ENCODE results near the gene TUBA8.
"Not testable (repeated sequence)": the region's sequence is repeated elsewhere in the genome, so short reads cannot be mapped to it uniquely, and the experiment has no call there.

The TUBA8 gene

GRCh38 chr22:18164584-18164983 lies 54.0 kb downstream of the TUBA8 start:
- H3K27ac ChIP-seq (ENCODE audit: low read length); H3K36me3 ChIP-seq (ENCODE audit: insufficient read depth, low read depth, low read length); H3K27me3 ChIP-seq (ENCODE audit: insufficient read depth, low read length); H3K4me3 ChIP-seq (ENCODE audit: low read length); H3K9ac ChIP-seq (ENCODE audit: low read depth, low read length); H3K9me3 ChIP-seq (ENCODE audit: insufficient read depth, low read depth, low read length); H3K4me1 ChIP-seq (ENCODE audit: insufficient read depth, low read length): not testable (repeated sequence)

- not testable (repeated sequence) for H3K27ac ChIP-seq (ENCODE audit: low read length); H3K36me3 ChIP-seq (ENCODE audit: insufficient read depth, low read depth, low read length); H3K4me1 ChIP-seq (ENCODE audit: insufficient read depth, low read length); H3K27me3 ChIP-seq (ENCODE audit: insufficient read depth, low read length); H3K4me3 ChIP-seq (ENCODE audit: low read length); H3K9ac ChIP-seq (ENCODE audit: low read depth, low read length); H3K9me3 ChIP-seq (ENCODE audit: insufficient read depth, low read depth, low read length)
These were observed 54.7 kb downstream of the TUBA8 start for GRCh38 chr22:18165356-18165755.

DNA sequence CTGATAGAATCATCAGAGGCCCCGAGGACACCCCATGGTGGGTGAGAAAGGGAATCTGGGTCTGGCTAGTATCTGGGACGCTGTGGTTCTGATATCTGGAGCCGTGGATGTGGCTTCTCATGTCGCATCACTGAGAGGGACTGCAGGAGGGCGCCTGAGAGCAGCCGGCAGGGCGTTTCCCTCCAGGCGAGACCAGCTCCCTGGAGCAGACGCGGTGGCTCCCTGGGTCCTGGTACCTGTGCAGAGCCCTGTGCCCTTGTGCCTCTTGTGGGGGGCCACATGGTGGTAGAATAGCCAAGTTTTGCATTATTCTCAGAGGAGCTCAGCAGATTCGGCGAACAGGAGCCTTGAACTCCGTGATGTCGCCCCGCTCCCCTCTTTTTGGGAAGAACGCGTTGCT lies 59.7 kb downstream of the TUBA8 start:
- not testable (repeated sequence) for H3K9me3 ChIP-seq (ENCODE audit: insufficient read depth, low read depth, low read length); H3K4me1 ChIP-seq (ENCODE audit: insufficient read depth, low read length); H3K27me3 ChIP-seq (ENCODE audit: insufficient read depth, low read length); H3K36me3 ChIP-seq (ENCODE audit: insufficient read depth, low read depth, low read length); H3K9ac ChIP-seq (ENCODE audit: low read depth, low read length); H3K4me3 ChIP-seq (ENCODE audit: low read length); H3K27ac ChIP-seq (ENCODE audit: low read length)

- not testable (repeated sequence) for H3K4me1 ChIP-seq (ENCODE audit: insufficient read depth, low read length); H3K27me3 ChIP-seq (ENCODE audit: insufficient read depth, low read length); H3K27ac ChIP-seq (ENCODE audit: low read length); H3K36me3 ChIP-seq (ENCODE audit: insufficient read depth, low read depth, low read length); H3K9ac ChIP-seq (ENCODE audit: low read depth, low read length); H3K4me3 ChIP-seq (ENCODE audit: low read length); H3K9me3 ChIP-seq (ENCODE audit: insufficient read depth, low read depth, low read length)
These were observed 61.6 kb downstream of the TUBA8 start for GRCh38 chr22:18172203-18172602.

- not testable (repeated sequence) for H3K4me3 ChIP-seq (ENCODE audit: low read length); H3K9ac ChIP-seq (ENCODE audit: low read depth, low read length); H3K4me1 ChIP-seq (ENCODE audit: insufficient read depth, low read length); H3K9me3 ChIP-seq (ENCODE audit: insufficient read depth, low read depth, low read length); H3K27me3 ChIP-seq (ENCODE audit: insufficient read depth, low read length); H3K27ac ChIP-seq (ENCODE audit: low read length); H3K36me3 ChIP-seq (ENCODE audit: insufficient read depth, low read depth, low read length)
These were observed 62.2 kb downstream of the TUBA8 start for GRCh38 chr22:18172776-18173175.

DNA sequence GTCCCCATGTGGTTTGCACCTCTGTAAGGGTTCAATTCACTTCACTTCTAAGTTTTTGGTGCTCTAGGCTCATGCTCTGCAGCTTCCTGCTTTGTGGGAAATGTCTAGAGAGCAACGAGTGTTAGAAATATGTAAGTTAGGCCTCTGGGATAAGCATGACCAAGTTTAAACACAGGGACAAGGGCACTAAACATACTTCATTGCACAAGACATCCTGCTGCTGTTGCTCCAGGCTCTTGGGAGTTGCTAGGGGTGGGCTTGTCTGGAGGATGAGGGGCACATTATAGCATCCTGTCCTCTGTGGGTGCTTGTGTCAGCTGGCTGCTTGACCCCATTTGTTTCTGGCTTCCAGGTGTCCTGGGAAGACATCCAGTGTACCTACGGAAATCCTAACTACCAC lies 62.8 kb downstream of the TUBA8 start:
- H3K4me1 ChIP-seq (ENCODE audit: insufficient read depth, low read length); H3K27me3 ChIP-seq (ENCODE audit: insufficient read depth, low read length); H3K9me3 ChIP-seq (ENCODE audit: insufficient read depth, low read depth, low read length); H3K36me3 ChIP-seq (ENCODE audit: insufficient read depth, low read depth, low read length); H3K4me3 ChIP-seq (ENCODE audit: low read length); H3K9ac ChIP-seq (ENCODE audit: low read depth, low read length); H3K27ac ChIP-seq (ENCODE audit: low read length): not testable (repeated sequence)

Measured in iPS-20b (cell line).